ENCODE data around the gene THEM4.

Gene THEM4

DNA sequence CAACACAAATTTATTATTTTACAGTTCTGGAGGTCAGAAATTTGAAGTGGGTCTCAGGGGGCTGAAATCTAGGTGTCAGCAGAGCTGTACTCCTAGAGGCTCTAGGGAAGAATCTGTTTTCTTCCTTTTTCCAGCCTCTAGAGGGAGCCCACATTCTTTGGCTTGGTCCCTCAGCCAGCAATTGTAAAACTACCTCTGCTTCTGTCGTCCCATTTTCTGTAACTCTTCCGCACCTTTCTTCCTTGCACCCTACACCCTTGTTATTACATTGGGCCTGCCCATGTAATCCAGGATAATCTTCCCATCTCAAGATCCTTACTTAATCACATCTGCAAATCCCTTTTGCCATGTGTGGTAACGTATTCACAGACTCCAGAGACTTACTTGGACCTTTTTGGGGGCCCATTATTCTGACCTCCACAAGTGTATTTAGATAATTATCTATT, 24.8 kb upstream of the THEM4 start:
- H3K9ac ChIP-seq (ENCODE audit: low read depth in 1 of 2, low read length in 2 of 2), result peak overlapping the region in 1 of 2 donors; percentile 49

GRCh38 chr1:151924691-151925587, 15.6 kb upstream of the THEM4 start:
- H3K27me3 ChIP-seq (ENCODE audit: control insufficient read depth in 1 of 2, insufficient read depth in 2 of 2, low read length in 2 of 2), result no peaks in the 10 kb centered on the region
- no peak overlapping the region for H3K27ac ChIP-seq (ENCODE audit: low read depth, low read length)
- no peaks in the 10 kb centered on the region for H3K36me3 ChIP-seq (ENCODE audit: control insufficient read depth in 1 of 2, insufficient read depth in 2 of 2, low read length in 2 of 2)
- no peak overlapping the region for H3K4me3 ChIP-seq (ENCODE audit: low read depth in 1 of 2, low read length in 2 of 2)
- no peaks in the 10 kb centered on the region for H3K9me3 ChIP-seq (ENCODE audit: control insufficient read depth in 1 of 2, low read length in 2 of 2)
- no peak overlapping the region for H3K9ac ChIP-seq (ENCODE audit: low read depth in 1 of 2, low read length in 2 of 2)
- H3K4me1 ChIP-seq (ENCODE audit: control insufficient read depth in 1 of 2, insufficient read depth in 2 of 2, low read length in 2 of 2), result no peaks in the 10 kb centered on the region

More for the DNA sequence above, 24.8 kb upstream of the THEM4 start:
- Histone ChIP-seq H3K36me3 (ENCODE audit: control insufficient read depth in 1 of 2, insufficient read depth in 2 of 2, low read length in 2 of 2) (no peaks in the 10 kb centered on the region), H3K27me3 (ENCODE audit: control insufficient read depth in 1 of 2, insufficient read depth in 2 of 2, low read length in 2 of 2) (no peaks in the 10 kb centered on the region), H3K4me3 (ENCODE audit: low read depth in 1 of 2, low read length in 2 of 2) (no peak overlapping the region), H3K27ac (ENCODE audit: low read depth, low read length) (no peak overlapping the region), H3K4me1 (ENCODE audit: control insufficient read depth in 1 of 2, insufficient read depth in 2 of 2, low read length in 2 of 2) (peaks cover 8 to 11% of the 10 kb centered on the region in 2 donors), H3K9me3 (ENCODE audit: control insufficient read depth in 1 of 2, low read length in 2 of 2) (no peaks in the 10 kb centered on the region)

GRCh38 chr1:151923422-151923821, 14.1 kb upstream of the THEM4 start:
- Histone ChIP-seq H3K4me1 (ENCODE audit: control insufficient read depth in 1 of 2, insufficient read depth in 2 of 2, low read length in 2 of 2) (no peaks in the 10 kb centered on the region), H3K9ac (ENCODE audit: low read depth in 1 of 2, low read length in 2 of 2) (no peak overlapping the region), H3K4me3 (ENCODE audit: low read depth in 1 of 2, low read length in 2 of 2) (no peak overlapping the region), H3K27me3 (ENCODE audit: control insufficient read depth in 1 of 2, insufficient read depth in 2 of 2, low read length in 2 of 2) (no peaks in the 10 kb centered on the region), H3K36me3 (ENCODE audit: control insufficient read depth in 1 of 2, insufficient read depth in 2 of 2, low read length in 2 of 2) (no peaks in the 10 kb centered on the region), H3K9me3 (ENCODE audit: control insufficient read depth in 1 of 2, low read length in 2 of 2) (no peaks in the 10 kb centered on the region), H3K27ac (ENCODE audit: low read depth, low read length) (no peak overlapping the region)

DNA sequence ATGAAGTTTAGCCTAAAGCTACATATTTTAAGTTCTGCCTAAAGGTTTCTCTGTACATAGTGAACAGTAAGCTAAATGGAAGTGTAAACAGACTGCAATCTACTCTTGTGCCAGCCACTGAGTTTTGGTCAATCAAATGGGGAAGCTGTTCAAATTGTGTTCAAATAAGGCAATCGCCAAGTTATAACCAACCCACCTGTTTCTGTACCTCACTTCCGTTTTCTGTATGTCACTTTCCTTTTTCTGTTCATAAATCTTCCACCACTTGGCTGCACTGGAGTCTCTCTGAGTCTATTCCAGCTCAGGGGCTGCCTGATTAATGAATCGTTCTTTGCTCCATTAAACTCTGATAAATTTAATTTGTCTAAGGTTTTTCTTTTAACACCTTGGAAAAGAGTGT, 10.8 kb upstream of the THEM4 start:
- Histone ChIP-seq H3K4me1 (ENCODE audit: control insufficient read depth in 1 of 2, insufficient read depth in 2 of 2, low read length in 2 of 2) (no peaks in the 10 kb centered on the region), H3K27ac (ENCODE audit: low read depth, low read length) (no peak overlapping the region)

DNA sequence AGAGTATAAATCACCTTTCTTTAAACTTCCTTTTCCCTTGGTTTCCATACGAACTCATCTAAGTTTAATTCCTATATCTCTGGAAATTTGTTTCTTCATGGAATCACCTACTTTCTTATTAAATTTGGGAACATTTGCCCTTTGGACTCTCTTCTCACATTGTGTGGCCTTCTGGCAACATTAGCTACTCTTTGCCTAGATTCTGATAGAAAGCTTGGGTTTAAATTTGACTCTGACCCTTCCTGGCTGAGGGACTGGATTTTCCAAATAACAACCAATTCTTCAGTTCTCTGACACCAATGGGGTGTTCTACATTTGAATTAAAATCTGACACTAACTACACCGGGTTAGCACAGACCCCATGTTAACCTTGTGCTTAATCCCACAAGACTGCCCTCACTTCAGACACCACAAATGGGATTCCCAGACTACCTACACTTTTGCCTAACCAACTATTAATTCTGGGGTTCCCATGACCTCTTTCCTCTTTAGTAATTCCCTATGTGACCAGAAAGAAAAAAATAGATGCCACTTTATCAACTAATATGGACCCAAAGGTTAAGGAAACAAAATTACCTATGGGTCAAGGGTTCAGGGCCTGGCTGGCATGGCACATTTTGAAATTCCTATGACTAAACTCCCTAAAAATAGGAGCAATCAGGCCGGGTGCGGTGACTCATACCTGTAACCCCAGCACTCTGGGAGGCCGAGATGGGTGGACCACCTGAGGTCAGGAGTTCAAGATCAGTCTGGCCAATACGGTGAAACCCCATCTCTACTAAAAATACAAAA, 9.7 kb upstream of the THEM4 start:
- H3K4me1 ChIP-seq (ENCODE audit: control insufficient read depth in 1 of 2, insufficient read depth in 2 of 2, low read length in 2 of 2), result no peaks in the 10 kb centered on the region
- H3K4me3 ChIP-seq (ENCODE audit: low read depth in 1 of 2, low read length in 2 of 2), result no peak overlapping the region

More for the DNA sequence above, 10.8 kb upstream of the THEM4 start:
- Histone ChIP-seq H3K36me3 (ENCODE audit: control insufficient read depth in 1 of 2, insufficient read depth in 2 of 2, low read length in 2 of 2) (no peaks in the 10 kb centered on the region), H3K27me3 (ENCODE audit: control insufficient read depth in 1 of 2, insufficient read depth in 2 of 2, low read length in 2 of 2) (no peaks in the 10 kb centered on the region), H3K4me3 (ENCODE audit: low read depth in 1 of 2, low read length in 2 of 2) (no peak overlapping the region), H3K9me3 (ENCODE audit: control insufficient read depth in 1 of 2, low read length in 2 of 2) (no peaks in the 10 kb centered on the region), H3K9ac (ENCODE audit: low read depth in 1 of 2, low read length in 2 of 2) (no peak overlapping the region)

GRCh38 chr1:151918156-151918555, 8.8 kb upstream of the THEM4 start:
- Histone ChIP-seq H3K36me3 (ENCODE audit: control insufficient read depth in 1 of 2, insufficient read depth in 2 of 2, low read length in 2 of 2) (no peaks in the 10 kb centered on the region), H3K27ac (ENCODE audit: low read depth, low read length) (no peak overlapping the region), H3K9ac (ENCODE audit: low read depth in 1 of 2, low read length in 2 of 2) (no peak overlapping the region), H3K4me3 (ENCODE audit: low read depth in 1 of 2, low read length in 2 of 2) (no peak overlapping the region), H3K9me3 (ENCODE audit: control insufficient read depth in 1 of 2, low read length in 2 of 2) (no peaks in the 10 kb centered on the region), H3K4me1 (ENCODE audit: control insufficient read depth in 1 of 2, insufficient read depth in 2 of 2, low read length in 2 of 2) (no peaks in the 10 kb centered on the region), H3K27me3 (ENCODE audit: control insufficient read depth in 1 of 2, insufficient read depth in 2 of 2, low read length in 2 of 2) (no peaks in the 10 kb centered on the region)

More for the DNA sequence above, 9.7 kb upstream of the THEM4 start:
- Histone ChIP-seq H3K36me3 (ENCODE audit: control insufficient read depth in 1 of 2, insufficient read depth in 2 of 2, low read length in 2 of 2) (no peaks in the 10 kb centered on the region), H3K27ac (ENCODE audit: low read depth, low read length) (no peak overlapping the region), H3K9me3 (ENCODE audit: control insufficient read depth in 1 of 2, low read length in 2 of 2) (no peaks in the 10 kb centered on the region), H3K9ac (ENCODE audit: low read depth in 1 of 2, low read length in 2 of 2) (no peak overlapping the region), H3K27me3 (ENCODE audit: control insufficient read depth in 1 of 2, insufficient read depth in 2 of 2, low read length in 2 of 2) (no peaks in the 10 kb centered on the region)

GRCh38 chr1:151916726-151917370, 7.5 kb upstream of the THEM4 start:
- H3K4me1 ChIP-seq (ENCODE audit: control insufficient read depth in 1 of 2, insufficient read depth in 2 of 2, low read length in 2 of 2), result no peaks in the 10 kb centered on the region
- no peaks in the 10 kb centered on the region for H3K36me3 ChIP-seq (ENCODE audit: control insufficient read depth in 1 of 2, insufficient read depth in 2 of 2, low read length in 2 of 2)
- H3K27ac ChIP-seq (ENCODE audit: low read depth, low read length), result no peak overlapping the region
- H3K4me3 ChIP-seq (ENCODE audit: low read depth in 1 of 2, low read length in 2 of 2), result no peak overlapping the region
- H3K27me3 ChIP-seq (ENCODE audit: control insufficient read depth in 1 of 2, insufficient read depth in 2 of 2, low read length in 2 of 2), result no peaks in the 10 kb centered on the region
- H3K9me3 ChIP-seq (ENCODE audit: control insufficient read depth in 1 of 2, low read length in 2 of 2), result no peaks in the 10 kb centered on the region
- no peak overlapping the region for H3K9ac ChIP-seq (ENCODE audit: low read depth in 1 of 2, low read length in 2 of 2)

DNA sequence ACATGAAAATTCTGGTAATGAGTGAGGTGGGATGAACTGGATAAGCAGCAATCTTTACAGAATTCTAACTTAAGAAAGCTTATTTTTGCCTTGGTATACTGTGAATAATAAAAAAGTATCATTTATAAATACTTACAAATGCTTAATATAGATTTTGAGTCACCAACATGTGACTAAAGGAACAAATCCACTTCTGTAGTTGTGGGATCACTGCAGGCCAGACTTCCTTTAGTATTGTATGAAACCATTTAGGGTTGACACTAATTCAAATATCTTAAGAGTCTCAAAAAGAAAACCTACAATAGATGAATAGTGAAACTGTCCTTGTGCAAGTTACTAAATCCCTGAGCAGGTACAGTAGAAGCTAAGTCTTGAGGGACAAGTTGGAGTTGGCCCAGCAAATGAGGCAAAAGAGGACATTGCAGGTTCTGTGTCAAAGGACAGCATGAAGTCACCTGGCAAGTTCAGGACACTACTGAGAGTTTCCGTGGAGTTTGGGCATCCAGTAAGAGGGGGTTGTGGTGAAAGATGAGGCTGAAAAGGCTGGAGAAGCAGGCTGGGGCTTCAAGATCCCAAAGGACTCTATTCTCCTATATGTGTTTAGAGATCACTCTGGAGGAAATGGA, 5.9 kb upstream of the THEM4 start:
- H3K4me3 ChIP-seq (ENCODE audit: low read depth in 1 of 2, low read length in 2 of 2), result no peak overlapping the region
- H3K27ac ChIP-seq (ENCODE audit: low read depth, low read length), result no peak overlapping the region
- no peaks in the 10 kb centered on the region for H3K27me3 ChIP-seq (ENCODE audit: control insufficient read depth in 1 of 2, insufficient read depth in 2 of 2, low read length in 2 of 2)
- no peak overlapping the region for H3K9ac ChIP-seq (ENCODE audit: low read depth in 1 of 2, low read length in 2 of 2)
- no peaks in the 10 kb centered on the region for H3K36me3 ChIP-seq (ENCODE audit: control insufficient read depth in 1 of 2, insufficient read depth in 2 of 2, low read length in 2 of 2)
- no peaks in the 10 kb centered on the region for H3K9me3 ChIP-seq (ENCODE audit: control insufficient read depth in 1 of 2, low read length in 2 of 2)
- no peaks in the 10 kb centered on the region for H3K4me1 ChIP-seq (ENCODE audit: control insufficient read depth in 1 of 2, insufficient read depth in 2 of 2, low read length in 2 of 2)

DNA sequence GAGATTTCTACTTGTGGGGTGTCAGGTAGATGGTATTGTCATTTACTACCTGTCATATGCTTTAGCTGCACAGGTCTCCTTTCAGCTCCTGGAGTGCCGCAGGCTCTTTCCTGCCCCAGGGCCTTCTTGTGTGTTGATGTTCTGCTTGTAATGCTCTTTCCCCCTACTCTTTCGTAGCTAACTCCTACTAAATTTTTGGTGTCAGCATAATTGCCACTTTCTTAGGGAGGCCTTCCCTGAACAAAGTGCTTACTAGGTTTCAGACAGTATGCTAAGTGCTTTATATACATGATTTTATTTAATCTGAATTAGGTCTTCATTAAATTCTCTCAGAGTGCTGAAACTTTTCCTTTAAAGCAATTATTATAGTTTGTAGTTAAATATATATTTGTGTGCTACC, 4.8 kb upstream of the THEM4 start:
- H3K4me1 ChIP-seq (ENCODE audit: control insufficient read depth in 1 of 2, insufficient read depth in 2 of 2, low read length in 2 of 2), result no peaks in the 10 kb centered on the region
- H3K9ac ChIP-seq (ENCODE audit: low read depth in 1 of 2, low read length in 2 of 2), result no peak overlapping the region
- no peak overlapping the region for H3K4me3 ChIP-seq (ENCODE audit: low read depth in 1 of 2, low read length in 2 of 2)
- H3K36me3 ChIP-seq (ENCODE audit: control insufficient read depth in 1 of 2, insufficient read depth in 2 of 2, low read length in 2 of 2), result no peaks in the 10 kb centered on the region
- no peak overlapping the region for H3K27ac ChIP-seq (ENCODE audit: low read depth, low read length)
- no peaks in the 10 kb centered on the region for H3K9me3 ChIP-seq (ENCODE audit: control insufficient read depth in 1 of 2, low read length in 2 of 2)
- H3K27me3 ChIP-seq (ENCODE audit: control insufficient read depth in 1 of 2, insufficient read depth in 2 of 2, low read length in 2 of 2), result no peaks in the 10 kb centered on the region
